ENCODE measurements around the gene ABCC5.

GRCh38 chr3:184016811-184017671 is 643 bp downstream of the ABCC5 start:
- no peak for TF ChIP-seq NRF1 (IDR thresholded peaks at IDR 0.05; ENCODE audit: low read depth, low read length)
- no peak for TF ChIP-seq GABPA (IDR thresholded peaks at IDR 0.05; ENCODE audit: borderline replicate concordance, insufficient read depth, low read length)

Measured in H1 (cell line).